Liver (tissue), 9 donors: ENCODE measurements around the gene NPHS2. TPM values are rescaled to one million over a fixed set of nuclear protein-coding genes. Genes with fewer than 3 reads are reported as not detected.

Experiments used
- DNase-seq: peaks from one replicate; pipeline ENCODE4 v3.0.0-alpha.2; 2017; ENCODE audit warnings: low spot score
- H3K27ac ChIP-seq, 2 donors: one replicate each; pipeline ENCODE4 v1.7.0; 2013; ENCODE audit warnings: inconsistent platforms in 2 of 2, low read length in 2 of 2, control low read depth in 1 of 2, low read depth in 1 of 2, mild to moderate bottlenecking in 1 of 2
- H3K27me3 ChIP-seq, 4 donors: one replicate each; pipeline versions ENCODE4 v1.6.1 to v1.7.0; 2013; ENCODE audit warnings: low read length in 3 of 4, inconsistent platforms in 1 of 4, mild to moderate bottlenecking in 1 of 4, moderate library complexity in 1 of 4; ENCODE audit not compliant: control insufficient read depth in 4 of 4, insufficient read depth in 4 of 4
- H3K36me3 ChIP-seq, 4 donors: one replicate each; pipeline versions ENCODE4 v1.6.1 to v1.7.0; 2013; ENCODE audit warnings: low read length in 3 of 4, mild to moderate bottlenecking in 3 of 4, low read depth in 1 of 4, moderate library complexity in 1 of 4; ENCODE audit not compliant: control insufficient read depth in 4 of 4, insufficient read depth in 3 of 4
- H3K4me1 ChIP-seq, 4 donors: one replicate each; pipeline versions ENCODE4 v1.6.1 to v1.7.0; 2013; ENCODE audit warnings: low read length in 3 of 4, mild to moderate bottlenecking in 3 of 4, moderate library complexity in 1 of 4; ENCODE audit not compliant: control insufficient read depth in 4 of 4, insufficient read depth in 4 of 4
- H3K4me3 ChIP-seq, 3 donors: one replicate each; pipeline versions ENCODE4 v1.6.1 to v1.7.0; 2013; ENCODE audit warnings: low read length in 3 of 3, control low read depth in 1 of 3, low read depth in 1 of 3, mild to moderate bottlenecking in 1 of 3
- H3K9ac ChIP-seq, 2 donors: one replicate each; pipeline ENCODE4 v1.7.0; 2013; ENCODE audit warnings: low read length in 2 of 2, mild to moderate bottlenecking in 2 of 2, moderate library complexity in 2 of 2, control low read depth in 1 of 2, low read depth in 1 of 2
- H3K9me3 ChIP-seq, 4 donors: one replicate each; pipeline versions ENCODE4 v1.6.1 to v1.7.0; 2013; ENCODE audit warnings: low read length in 3 of 4; ENCODE audit not compliant: control insufficient read depth in 4 of 4
- ATF3 ChIP-seq: IDR thresholded peaks from 2 replicates; pipeline ENCODE4 v1.6.1; 2016; ENCODE audit warnings: antibody characterized with exemption
- EGR1 ChIP-seq, 2 donors: IDR thresholded peaks; 2 replicates each; pipeline ENCODE4 v1.6.1; 2016 to 2018; ENCODE audit warnings: antibody characterized with exemption in 2 of 2, low read depth in 2 of 2
- FOXA1 ChIP-seq: IDR thresholded peaks from 2 replicates; pipeline ENCODE4 v1.6.1; 2016; ENCODE audit warnings: antibody characterized with exemption
- FOXA2 ChIP-seq: IDR thresholded peaks from 2 replicates; pipeline ENCODE4 v1.6.1; 2016; ENCODE audit warnings: antibody characterized with exemption
- GABPA ChIP-seq, 2 donors: IDR thresholded peaks in 1 of 2; conservative IDR thresholded peaks in 1 of 2; 2 replicates each; pipeline ENCODE4 v1.6.1; 2016; ENCODE audit warnings: antibody characterized with exemption in 2 of 2, mild to moderate bottlenecking in 1 of 2, moderate library complexity in 1 of 2
- HNF4A ChIP-seq, 2 donors: conservative IDR thresholded peaks; 2 replicates each; pipeline ENCODE4 v1.6.1; 2016; ENCODE audit warnings: antibody characterized with exemption in 2 of 2, mild to moderate bottlenecking in 2 of 2
- HNF4G ChIP-seq: IDR thresholded peaks from 2 replicates; pipeline ENCODE4 v1.6.1; 2016; ENCODE audit warnings: antibody characterized with exemption
- NR2F2 ChIP-seq: IDR thresholded peaks from 2 replicates; pipeline ENCODE4 v1.6.1; 2016; ENCODE audit warnings: antibody characterized with exemption
- RAD21 ChIP-seq, 2 donors: IDR thresholded peaks; 2 replicates each; pipeline ENCODE4 v1.6.1; 2016; ENCODE audit warnings: antibody characterized with exemption in 2 of 2, mild to moderate bottlenecking in 2 of 2
- REST ChIP-seq: IDR thresholded peaks from 2 replicates; pipeline ENCODE4 v1.6.1; 2016; ENCODE audit warnings: antibody characterized with exemption, mild to moderate bottlenecking
- RXRA ChIP-seq, 2 donors: IDR thresholded peaks; 2 replicates each; pipeline ENCODE4 v1.6.1; 2017 to 2018; ENCODE audit warnings: antibody characterized with exemption in 2 of 2, mild to moderate bottlenecking in 1 of 2
- SP1 ChIP-seq: IDR thresholded peaks from 2 replicates; pipeline ENCODE4 v1.6.1; 2018; ENCODE audit warnings: antibody characterized with exemption, mild to moderate bottlenecking
- TAF1 ChIP-seq: conservative IDR thresholded peaks from 2 replicates; pipeline ENCODE4 v1.6.1; 2016; ENCODE audit warnings: antibody characterized with exemption, mild to moderate bottlenecking
- YY1 ChIP-seq: IDR thresholded peaks from 2 replicates; pipeline ENCODE4 v1.6.1; 2016; ENCODE audit warnings: antibody characterized with exemption, mild to moderate bottlenecking
- WGBS: extraction: QIAGEN DNeasy Blood & Tissue Kit; methylation state at CpG from one replicate; pipeline ENCODE4 v1.1.7; 2013; 5-methylcytosine and 5-hydroxymethylcytosine counted together
- polyA plus RNA-seq, 2 donors: library from polyadenylated mRNA; stranded (reverse) in 1 of 2; unstranded in 1 of 2; fragments of 200-250 nt in 1 of 2; fragments of >200 nt in 1 of 2; fragmentation: Nextera tagmentation in 1 of 2; extraction: Ambion mirVana in 1 of 2; gene quantifications; one replicate each; pipeline versions ENCODE4 v1.2.1 to v1.2.3, GENCODE V29; 2013 to 2015
- total RNA-seq, 2 donors: library from RNA; depleted of rRNA; stranded (reverse); fragments of >200 nt; gene quantifications; one replicate each; pipeline ENCODE4 v1.2.3, GENCODE V29; 2014
- TF ChIP-seq, protein P1 (sequence below): fragments of 150-350 bp; IDR thresholded peaks from 2 replicates; pipeline ENCODE4 v1.5.1; 2017; ENCODE audit warnings: improper control_type of control experiment, low read depth, low read length; ENCODE audit not compliant: missing input control
- TF ChIP-seq, protein P2 (sequence below): IDR thresholded peaks from 2 replicates; pipeline ENCODE4 v1.6.1; 2016; ENCODE audit warnings: antibody characterized with exemption
- TF ChIP-seq, protein P3 (sequence below): IDR thresholded peaks from 2 replicates; pipeline ENCODE4 v1.6.1; 2016; ENCODE audit warnings: antibody characterized with exemption
- donor health status: healthy.
- donor health status: healthy.
- donor health status: healthy.
- donor health status: healthy.
- donor health status: healthy.

The NPHS2 gene
- total and polyA plus RNA-seq, 4 donors = not detected

GRCh38 chr1:179591253-179591591 lies 15.5 kb upstream of the NPHS2 start (continued):
- TF ChIP-seq, protein P1, sequence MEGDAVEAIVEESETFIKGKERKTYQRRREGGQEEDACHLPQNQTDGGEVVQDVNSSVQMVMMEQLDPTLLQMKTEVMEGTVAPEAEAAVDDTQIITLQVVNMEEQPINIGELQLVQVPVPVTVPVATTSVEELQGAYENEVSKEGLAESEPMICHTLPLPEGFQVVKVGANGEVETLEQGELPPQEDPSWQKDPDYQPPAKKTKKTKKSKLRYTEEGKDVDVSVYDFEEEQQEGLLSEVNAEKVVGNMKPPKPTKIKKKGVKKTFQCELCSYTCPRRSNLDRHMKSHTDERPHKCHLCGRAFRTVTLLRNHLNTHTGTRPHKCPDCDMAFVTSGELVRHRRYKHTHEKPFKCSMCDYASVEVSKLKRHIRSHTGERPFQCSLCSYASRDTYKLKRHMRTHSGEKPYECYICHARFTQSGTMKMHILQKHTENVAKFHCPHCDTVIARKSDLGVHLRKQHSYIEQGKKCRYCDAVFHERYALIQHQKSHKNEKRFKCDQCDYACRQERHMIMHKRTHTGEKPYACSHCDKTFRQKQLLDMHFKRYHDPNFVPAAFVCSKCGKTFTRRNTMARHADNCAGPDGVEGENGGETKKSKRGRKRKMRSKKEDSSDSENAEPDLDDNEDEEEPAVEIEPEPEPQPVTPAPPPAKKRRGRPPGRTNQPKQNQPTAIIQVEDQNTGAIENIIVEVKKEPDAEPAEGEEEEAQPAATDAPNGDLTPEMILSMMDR = no peak
- no peak for TF ChIP-seq HNF4A (conservative IDR thresholded peaks at IDR 0.05)
- no peak for TF ChIP-seq HNF4G
- TF ChIP-seq TAF1 = no peak
- TF ChIP-seq FOXA2 = no peak
- no peak for TF ChIP-seq EGR1 (IDR thresholded peaks at IDR 0.05; ENCODE audit: low read depth in 2 of 2)
- no peak for TF ChIP-seq RAD21 (IDR thresholded peaks at IDR 0.05)
- TF ChIP-seq YY1 = no peak
- no peak for TF ChIP-seq RXRA (IDR thresholded peaks at IDR 0.05)
- no peak for TF ChIP-seq FOXA1
- TF ChIP-seq SP1 = no peak

DNA sequence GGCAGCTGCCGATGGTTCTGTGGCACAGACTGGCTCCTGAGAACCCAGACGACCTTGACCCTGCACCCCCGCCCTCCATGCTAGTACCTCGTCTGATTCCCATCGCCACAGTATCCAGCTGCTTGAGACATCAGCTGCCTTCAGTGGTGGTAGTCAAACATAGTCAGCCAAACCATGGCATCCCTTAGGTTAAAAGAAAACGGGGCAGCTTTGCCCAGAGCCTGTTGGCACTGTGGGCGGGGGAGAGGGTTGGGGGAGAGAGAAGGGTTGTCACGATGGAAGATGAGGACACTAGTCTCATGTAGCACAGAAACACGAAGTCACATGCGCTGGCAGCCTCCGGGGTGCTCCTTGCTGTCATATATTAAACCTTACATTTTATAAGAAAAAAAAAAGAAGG lies 14.9 kb upstream of the NPHS2 start:
- H3K9me3 ChIP-seq = no peaks in the 10 kb centered on the region

More for the DNA sequence above, 14.9 kb upstream of the NPHS2 start:
- H3K4me1 ChIP-seq = peaks cover 0 to 6% (median 0%) of the 10 kb centered on the region in 4 donors
- no peak overlapping the region for H3K4me3 ChIP-seq
- DNase-seq = no peak
- H3K36me3 ChIP-seq = no peaks in the 10 kb centered on the region
- H3K27ac ChIP-seq = no peak overlapping the region
- peaks cover 0 to 16% (median 10%) of the 10 kb centered on the region in 4 donors for H3K27me3 ChIP-seq
- 80% methylated on average over 11 of the region's 11 CpGs for WGBS
- TF ChIP-seq FOXA2 (no peak), GABPA (IDR thresholded peaks at IDR 0.05 in 1 of 2, conservative IDR thresholded peaks at IDR 0.05 in 1 of 2) (no peak), RAD21 (IDR thresholded peaks at IDR 0.05) (no peak), EGR1 (IDR thresholded peaks at IDR 0.05; ENCODE audit: low read depth in 2 of 2) (no peak), ATF3 (no peak), RXRA (IDR thresholded peaks at IDR 0.05) (no peak), REST (no peak), HNF4A (conservative IDR thresholded peaks at IDR 0.05) (no peak), YY1 (no peak), TAF1 (no peak), NR2F2 (no peak), SP1 (no peak)
- TF ChIP-seq, protein P1 = no peak
- TF ChIP-seq, protein P2, sequence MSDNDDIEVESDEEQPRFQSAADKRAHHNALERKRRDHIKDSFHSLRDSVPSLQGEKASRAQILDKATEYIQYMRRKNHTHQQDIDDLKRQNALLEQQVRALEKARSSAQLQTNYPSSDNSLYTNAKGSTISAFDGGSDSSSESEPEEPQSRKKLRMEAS = no peak
- TF ChIP-seq, protein P3, sequence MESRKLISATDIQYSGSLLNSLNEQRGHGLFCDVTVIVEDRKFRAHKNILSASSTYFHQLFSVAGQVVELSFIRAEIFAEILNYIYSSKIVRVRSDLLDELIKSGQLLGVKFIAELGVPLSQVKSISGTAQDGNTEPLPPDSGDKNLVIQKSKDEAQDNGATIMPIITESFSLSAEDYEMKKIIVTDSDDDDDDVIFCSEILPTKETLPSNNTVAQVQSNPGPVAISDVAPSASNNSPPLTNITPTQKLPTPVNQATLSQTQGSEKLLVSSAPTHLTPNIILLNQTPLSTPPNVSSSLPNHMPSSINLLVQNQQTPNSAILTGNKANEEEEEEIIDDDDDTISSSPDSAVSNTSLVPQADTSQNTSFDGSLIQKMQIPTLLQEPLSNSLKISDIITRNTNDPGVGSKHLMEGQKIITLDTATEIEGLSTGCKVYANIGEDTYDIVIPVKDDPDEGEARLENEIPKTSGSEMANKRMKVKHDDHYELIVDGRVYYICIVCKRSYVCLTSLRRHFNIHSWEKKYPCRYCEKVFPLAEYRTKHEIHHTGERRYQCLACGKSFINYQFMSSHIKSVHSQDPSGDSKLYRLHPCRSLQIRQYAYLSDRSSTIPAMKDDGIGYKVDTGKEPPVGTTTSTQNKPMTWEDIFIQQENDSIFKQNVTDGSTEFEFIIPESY = no peak
- H3K9ac ChIP-seq = no peak overlapping the region
